A172 (cell line): ENCODE measurements around the gene ZNF488. TPM values are rescaled to one million over a fixed set of nuclear protein-coding genes. Genes with fewer than 3 reads are reported as not detected.

Experiments used
- DNase-seq: peaks from one replicate; pipeline ENCODE4 v3.0.0-alpha.2; 2015; ENCODE audit warnings: low spot score
- total RNA-seq: library from RNA; depleted of rRNA; stranded (reverse); fragments of >200 nt; shearing (Covaris generic); gene quantifications from 2 replicates; pipeline ENCODE4 v1.2.3, GENCODE V29; 2014

The ZNF488 gene
- total RNA-seq, 1 experiment from 2014 or later, result 2.6 TPM

DNA sequence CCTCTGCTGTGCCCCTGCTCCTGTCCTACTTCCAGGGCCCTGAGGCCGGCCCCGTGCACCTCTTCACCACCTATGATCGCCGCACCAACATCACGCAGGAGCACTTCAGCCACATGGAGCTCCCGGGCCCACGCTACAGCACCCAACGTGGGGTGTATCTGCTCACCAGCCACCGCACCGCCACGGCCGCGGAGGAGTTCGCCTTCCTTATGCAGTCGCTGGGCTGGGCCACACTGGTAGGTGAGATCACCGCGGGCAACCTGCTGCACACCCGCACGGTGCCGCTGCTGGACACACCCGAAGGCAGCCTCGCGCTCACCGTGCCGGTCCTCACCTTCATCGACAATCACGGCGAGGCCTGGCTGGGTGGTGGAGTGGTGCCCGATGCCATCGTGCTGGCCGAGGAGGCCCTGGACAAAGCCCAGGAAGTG, 34.1 kb downstream of the ZNF488 start:
- no peak for DNase-seq

DNA sequence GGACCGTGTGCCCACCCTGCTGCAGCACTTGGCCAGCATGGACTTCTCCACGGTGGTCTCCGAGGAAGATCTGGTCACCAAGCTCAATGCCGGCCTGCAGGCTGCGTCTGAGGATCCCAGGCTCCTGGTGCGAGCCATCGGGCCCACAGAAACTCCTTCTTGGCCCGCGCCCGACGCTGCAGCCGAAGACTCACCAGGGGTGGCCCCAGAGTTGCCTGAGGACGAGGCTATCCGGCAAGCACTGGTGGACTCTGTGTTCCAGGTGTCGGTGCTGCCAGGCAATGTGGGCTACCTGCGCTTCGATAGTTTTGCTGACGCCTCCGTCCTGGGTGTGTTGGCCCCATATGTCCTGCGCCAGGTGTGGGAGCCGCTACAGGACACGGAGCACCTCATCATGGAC, 34.6 kb downstream of the ZNF488 start:
- DNase-seq, result no peak

GRCh38 chr10:47348661-47349470, 35.2 kb downstream of the ZNF488 start:
- DNase-seq, result no peak

GRCh38 chr10:47348138-47348651, 35.9 kb downstream of the ZNF488 start, which contains the start of gene RBP3:
TSS of gene RBP3 (plus strand) at chr10:47348363. CDS start at chr10:47348485, 122 bp downstream.
- no peak for DNase-seq

DNA sequence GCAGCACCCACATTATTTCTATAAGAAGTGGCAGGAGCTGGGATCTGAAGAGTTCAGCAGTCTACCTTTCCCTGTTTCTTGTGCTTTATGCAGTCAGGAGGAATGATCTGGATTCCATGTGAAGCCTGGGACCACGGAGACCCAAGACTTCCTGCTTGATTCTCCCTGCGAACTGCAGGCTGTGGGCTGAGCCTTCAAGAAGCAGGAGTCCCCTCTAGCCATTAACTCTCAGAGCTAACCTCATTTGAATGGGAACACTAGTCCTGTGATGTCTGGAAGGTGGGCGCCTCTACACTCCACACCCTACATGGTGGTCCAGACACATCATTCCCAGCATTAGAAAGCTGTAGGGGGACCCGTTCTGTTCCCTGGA, 36.8 kb downstream of the ZNF488 start:
- DNase-seq, result no peak

GRCh38 chr10:47346581-47347302, 37.4 kb downstream of the ZNF488 start:
- DNase-seq, result peak; percentile 23

DNA sequence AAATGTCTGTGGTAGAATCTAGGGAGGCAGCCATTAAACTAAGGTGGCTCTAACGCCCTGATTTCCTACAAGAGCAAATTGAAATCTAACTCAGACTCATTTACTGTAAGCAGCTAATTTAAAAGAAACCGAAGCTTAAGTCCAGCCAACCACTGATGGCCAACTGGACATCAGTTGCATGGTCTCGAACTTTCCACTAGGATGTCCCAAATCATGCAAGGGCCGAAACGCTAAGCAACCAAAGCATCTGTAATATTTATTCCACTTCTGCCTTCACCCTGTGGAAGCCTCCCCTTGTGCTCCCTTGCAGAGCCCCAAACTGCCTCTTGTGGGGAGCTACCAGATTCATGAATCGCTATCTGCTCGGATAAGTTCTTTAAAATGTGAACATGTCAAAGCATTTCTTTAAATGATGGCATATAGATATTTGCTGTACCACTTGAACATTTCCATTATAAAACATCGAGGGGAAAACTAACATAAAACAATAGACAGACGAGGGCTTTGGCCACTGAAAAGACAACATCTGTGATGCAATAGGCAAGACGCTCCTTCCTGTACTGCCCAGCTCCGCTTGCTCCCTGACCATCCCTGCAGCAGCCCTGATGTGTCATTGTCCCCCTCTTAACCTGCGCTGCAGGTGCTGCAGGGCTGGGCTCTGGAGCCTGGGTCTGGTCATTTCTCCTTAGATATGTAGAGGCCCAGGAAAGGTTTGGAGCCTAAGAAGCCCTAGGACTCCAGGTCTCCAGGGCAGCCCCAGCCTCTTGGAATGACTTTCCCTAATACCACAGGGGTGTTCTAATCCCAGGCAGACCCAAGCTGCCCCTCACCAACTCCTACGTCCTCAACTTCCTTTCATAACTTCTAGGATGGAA, 38.9 kb downstream of the ZNF488 start:
- no peak for DNase-seq

DNA sequence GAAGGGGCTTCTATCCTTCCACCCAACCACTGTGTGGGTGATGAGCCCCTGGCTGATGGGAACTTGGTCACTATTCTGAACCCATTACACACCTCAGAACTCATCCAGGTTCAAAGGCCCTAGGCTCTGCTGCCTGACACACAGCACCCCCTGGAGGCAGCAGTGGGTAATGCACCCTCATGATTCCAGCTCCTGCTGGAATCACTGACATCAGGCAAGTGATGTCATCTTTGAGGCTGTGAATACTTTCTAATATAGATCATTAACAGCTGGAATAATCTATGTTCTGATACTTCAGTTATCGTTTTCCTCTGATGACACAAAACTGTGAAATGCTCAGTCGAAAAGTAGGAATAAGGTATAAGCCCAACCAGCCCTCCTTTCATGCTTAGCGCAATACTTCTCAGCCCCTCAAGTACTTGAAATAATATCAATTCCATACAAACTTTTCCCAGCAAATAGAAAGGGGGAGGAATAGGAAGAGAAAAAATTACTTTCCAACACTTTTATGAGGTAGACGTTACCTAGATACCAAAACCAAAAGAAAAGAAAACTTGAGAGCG, 43.4 kb downstream of the ZNF488 start:
- DNase-seq, result peak; percentile 29

- no peak for DNase-seq
Observed at GRCh38 chr10:47339759-47340607, 44.1 kb downstream of the ZNF488 start.

GRCh38 chr10:47339186-47339735, 44.8 kb downstream of the ZNF488 start:
- no peak for DNase-seq

GRCh38 chr10:47337310-47337709, 46.8 kb downstream of the ZNF488 start:
- no peak for DNase-seq

DNA sequence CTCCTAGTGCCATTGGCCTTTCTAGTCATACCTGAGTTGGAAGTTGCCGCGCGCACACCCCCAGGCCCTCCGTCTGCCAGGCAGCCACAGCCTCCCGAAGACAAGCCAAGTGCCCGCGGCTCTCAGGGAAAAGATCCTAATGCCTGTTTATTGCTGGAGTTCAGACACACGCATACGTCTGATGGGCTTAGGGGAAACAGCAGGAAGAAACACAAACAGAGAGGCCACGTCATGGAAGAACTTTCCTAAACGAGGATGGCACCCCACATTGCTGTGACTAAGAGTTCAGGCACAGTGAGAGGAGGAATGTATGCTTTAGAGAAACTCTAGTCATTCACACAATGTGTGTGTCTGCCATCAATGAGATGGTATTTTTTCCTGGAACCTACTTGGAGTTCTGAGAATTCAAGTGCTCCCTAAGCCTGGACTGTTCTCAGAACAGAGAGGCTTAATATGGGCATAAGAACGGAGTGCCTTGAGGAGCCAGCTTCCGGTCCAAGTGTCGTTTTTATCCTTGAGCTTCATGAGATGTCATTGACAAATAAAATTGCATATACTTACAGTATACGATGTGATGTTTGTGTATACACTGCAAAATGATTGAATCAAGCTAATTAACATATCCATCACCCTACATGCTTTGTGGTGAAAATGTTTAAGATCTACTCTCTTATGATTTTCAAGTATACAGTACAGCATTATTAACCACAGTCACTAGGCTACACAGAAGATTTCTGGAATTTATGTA, 47.5 kb downstream of the ZNF488 start:
- no peak for DNase-seq

DNA sequence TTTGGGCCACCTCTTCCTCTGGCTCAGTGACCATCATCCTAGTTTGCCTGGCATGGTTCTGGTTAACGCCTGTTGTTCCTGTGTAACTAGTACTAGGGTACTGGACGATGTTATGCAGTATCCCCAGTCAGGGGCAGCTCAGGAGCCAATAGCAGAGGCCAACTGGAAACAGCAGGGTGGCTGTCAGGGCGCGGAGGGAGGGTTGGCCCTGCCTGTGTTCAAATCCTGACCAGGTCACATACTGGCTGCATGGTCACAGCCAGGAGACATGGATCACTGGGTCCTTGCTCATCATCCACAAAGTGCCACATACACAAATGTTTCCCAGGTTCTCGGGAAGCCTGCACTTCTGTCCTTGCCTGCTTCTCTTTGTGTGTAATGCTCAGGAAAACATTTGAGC, 48.2 kb downstream of the ZNF488 start:
- no peak for DNase-seq

DNA sequence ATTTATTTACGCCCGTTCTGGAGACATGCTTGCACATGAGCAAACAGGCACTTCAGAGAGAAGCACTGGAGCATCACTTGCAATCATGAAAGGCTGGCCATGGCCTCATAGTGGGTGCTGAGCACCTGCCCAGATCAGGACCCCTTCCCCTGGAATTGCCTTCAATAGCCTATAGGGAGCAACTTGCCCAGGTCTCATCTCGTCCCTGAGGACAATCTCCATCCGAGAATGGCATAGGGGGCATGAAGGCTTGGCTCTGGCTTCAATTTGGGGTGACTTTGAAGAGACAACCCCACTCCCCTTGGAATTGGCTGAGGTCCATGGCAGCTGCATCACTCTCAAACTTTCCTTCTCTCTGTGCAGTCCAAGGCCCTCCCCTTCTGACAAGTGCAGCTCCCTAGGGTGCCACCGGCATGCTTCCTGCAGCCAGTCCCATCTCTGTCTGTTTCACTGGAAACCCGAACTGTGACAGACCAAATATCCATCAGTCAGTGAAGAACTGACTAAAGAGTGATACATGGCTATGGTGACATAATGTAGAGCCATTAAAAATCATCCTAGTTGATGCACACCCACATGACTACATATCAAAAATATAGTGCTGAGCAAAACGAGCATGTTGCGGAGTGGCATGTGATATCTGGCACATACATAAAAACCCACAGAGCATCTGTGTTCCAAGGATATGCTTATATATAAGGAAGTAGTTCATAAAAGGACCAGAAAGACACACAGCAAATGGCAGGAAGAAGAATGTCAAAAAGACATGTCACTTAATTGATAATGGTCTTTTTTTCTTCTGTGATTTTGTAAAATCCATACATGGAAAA, 49.4 kb downstream of the ZNF488 start:
- DNase-seq, result no peak

DNA sequence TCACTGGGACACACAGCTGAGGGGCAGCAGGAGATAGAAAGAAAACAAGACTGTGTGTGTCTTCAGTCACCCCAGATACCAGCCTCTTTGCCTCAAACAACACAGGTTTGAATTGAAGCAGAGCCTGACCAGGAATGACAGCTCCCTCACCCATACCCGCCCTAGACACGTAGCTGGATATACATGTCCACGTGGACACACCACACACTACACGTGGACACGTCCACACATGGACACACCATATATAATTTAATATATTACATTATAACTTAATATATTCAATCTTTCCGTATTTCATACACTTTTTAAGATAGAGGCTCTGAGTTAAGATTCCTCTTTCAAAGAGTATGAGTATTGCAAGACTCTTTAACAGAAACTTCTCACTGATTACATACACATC, 50.6 kb downstream of the ZNF488 start:
- DNase-seq, result no peak

- no peak for DNase-seq
Observed at GRCh38 chr10:47332946-47333345, 51.1 kb downstream of the ZNF488 start.

DNA sequence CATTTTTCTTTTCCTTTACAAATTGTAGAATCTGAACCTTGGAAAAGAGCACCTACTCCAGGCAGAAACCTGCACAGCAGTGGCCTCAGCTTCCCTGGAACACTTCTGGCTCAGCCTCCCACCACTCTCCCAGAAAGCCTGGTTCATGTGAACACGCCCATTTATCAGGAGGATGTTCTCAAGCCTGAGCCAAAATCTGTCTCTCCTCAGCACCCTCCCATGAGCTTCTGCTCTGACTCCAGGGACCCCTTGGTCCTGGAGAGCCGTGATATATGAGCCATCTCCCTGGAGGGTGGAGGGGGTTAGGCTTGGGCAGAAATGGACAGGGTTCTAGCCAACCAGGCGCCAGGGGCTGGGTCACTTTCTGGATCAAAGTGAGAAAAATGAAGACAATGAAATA, 51.7 kb downstream of the ZNF488 start:
- no peak for DNase-seq

GRCh38 chr10:47331954-47332353, 52.1 kb downstream of the ZNF488 start:
- DNase-seq, result no peak

DNA sequence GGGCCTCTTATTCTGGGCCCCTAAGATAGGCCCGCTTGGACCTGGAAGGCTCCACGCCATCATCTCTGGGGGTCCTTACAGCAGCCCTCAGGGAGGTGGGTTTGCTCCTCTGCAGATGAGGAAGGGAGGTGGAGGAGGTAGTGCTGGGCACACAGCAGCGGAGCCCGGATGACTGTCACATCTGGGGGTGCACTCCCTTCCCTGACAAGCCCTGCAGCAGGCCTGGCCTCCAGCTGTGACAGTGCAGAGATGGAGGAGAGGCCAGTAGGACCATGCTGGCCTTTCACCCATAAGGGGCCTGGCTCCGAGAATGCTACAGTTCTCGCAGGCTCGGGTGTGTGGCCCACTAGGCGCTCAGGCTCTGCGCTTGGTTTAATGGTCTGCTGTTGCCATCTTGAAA, 52.6 kb downstream of the ZNF488 start:
- no peak for DNase-seq
